Panc1 (cell line): ENCODE measurements around the gene TBC1D22A.

Experiments
- CTCF ChIP-seq: fragments of 450-650 bp; IDR thresholded peaks from 2 replicates; pipeline ENCODE4 v1.5.1; 2017; ENCODE audit warnings: mild to moderate bottlenecking
- POLR2AphosphoS5 ChIP-seq: IDR thresholded peaks from 2 replicates; pipeline ENCODE4 v1.6.1; 2012; ENCODE audit warnings: mild to moderate bottlenecking, low read depth, low read length, moderate library complexity
- TCF7L2 ChIP-seq: IDR thresholded peaks from 2 replicates; pipeline ENCODE4 v1.6.1; 2011; ENCODE audit warnings: mild to moderate bottlenecking, low read depth, low read length, inconsistent platforms
- TF ChIP-seq, protein P1 (sequence below), 2 experiments: IDR thresholded peaks; 2 replicates each; pipeline ENCODE4 v1.6.1; 2011 to 2012; ENCODE audit warnings: low read depth in 2 of 2, control low read depth in 1 of 2, low read length in 1 of 2, mild to moderate bottlenecking in 1 of 2, moderate library complexity in 1 of 2; ENCODE audit not compliant: insufficient read depth in 1 of 2

- TF ChIP-seq CTCF = no peak
- TF ChIP-seq POLR2AphosphoS5 = no peak
- TF ChIP-seq, protein P1, sequence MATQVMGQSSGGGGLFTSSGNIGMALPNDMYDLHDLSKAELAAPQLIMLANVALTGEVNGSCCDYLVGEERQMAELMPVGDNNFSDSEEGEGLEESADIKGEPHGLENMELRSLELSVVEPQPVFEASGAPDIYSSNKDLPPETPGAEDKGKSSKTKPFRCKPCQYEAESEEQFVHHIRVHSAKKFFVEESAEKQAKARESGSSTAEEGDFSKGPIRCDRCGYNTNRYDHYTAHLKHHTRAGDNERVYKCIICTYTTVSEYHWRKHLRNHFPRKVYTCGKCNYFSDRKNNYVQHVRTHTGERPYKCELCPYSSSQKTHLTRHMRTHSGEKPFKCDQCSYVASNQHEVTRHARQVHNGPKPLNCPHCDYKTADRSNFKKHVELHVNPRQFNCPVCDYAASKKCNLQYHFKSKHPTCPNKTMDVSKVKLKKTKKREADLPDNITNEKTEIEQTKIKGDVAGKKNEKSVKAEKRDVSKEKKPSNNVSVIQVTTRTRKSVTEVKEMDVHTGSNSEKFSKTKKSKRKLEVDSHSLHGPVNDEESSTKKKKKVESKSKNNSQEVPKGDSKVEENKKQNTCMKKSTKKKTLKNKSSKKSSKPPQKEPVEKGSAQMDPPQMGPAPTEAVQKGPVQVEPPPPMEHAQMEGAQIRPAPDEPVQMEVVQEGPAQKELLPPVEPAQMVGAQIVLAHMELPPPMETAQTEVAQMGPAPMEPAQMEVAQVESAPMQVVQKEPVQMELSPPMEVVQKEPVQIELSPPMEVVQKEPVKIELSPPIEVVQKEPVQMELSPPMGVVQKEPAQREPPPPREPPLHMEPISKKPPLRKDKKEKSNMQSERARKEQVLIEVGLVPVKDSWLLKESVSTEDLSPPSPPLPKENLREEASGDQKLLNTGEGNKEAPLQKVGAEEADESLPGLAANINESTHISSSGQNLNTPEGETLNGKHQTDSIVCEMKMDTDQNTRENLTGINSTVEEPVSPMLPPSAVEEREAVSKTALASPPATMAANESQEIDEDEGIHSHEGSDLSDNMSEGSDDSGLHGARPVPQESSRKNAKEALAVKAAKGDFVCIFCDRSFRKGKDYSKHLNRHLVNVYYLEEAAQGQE (IDR thresholded peaks at IDR 0.05; ENCODE audit: insufficient read depth in 1 of 2, low read depth in 2 of 2, low read length in 1 of 2) = no peak
- TF ChIP-seq TCF7L2 = no peak
Observed at GRCh38 chr22:46983046-46983445, 220.6 kb downstream of the TBC1D22A start.
